MM.1S (cell line): ENCODE results near the gene ZNF506.
"Not testable (repeated sequence)": the region's sequence is repeated elsewhere in the genome, so short reads cannot be mapped to it uniquely, and the experiment has no call there.

Experiments used
- DNase-seq: peaks from one replicate; pipeline ENCODE4 v3.0.0-alpha.2; 2015
- H2AFZ ChIP-seq: fragments of 300-600 bp; sonication (generic); 2 replicates; pipeline ENCODE4 v1.6.0; 2016; ENCODE audit warnings: antibody characterized with exemption, low read length
- H3F3A ChIP-seq: fragments of 300-600 bp; sonication (generic); 2 replicates; pipeline ENCODE4 v1.6.1; 2016; ENCODE audit warnings: mild to moderate bottlenecking, antibody characterized with exemption, low read length, moderate library complexity, mixed read lengths; ENCODE audit not compliant: insufficient read depth
- H3K27ac ChIP-seq: fragments of 300-600 bp; sonication (generic); 2 replicates; pipeline ENCODE4 v1.5.1; 2016; ENCODE audit warnings: mild to moderate bottlenecking, low read length
- H3K27me3 ChIP-seq: fragments of 300-600 bp; sonication (generic); replicated peaks from 2 replicates; pipeline ENCODE4 v1.6.0; 2016; ENCODE audit warnings: low read length; ENCODE audit not compliant: insufficient read depth
- H3K36me3 ChIP-seq: fragments of 300-600 bp; sonication (generic); replicated peaks from 2 replicates; pipeline ENCODE4 v1.6.1; 2016; ENCODE audit warnings: mild to moderate bottlenecking, low read length, mixed read lengths; ENCODE audit not compliant: insufficient read depth
- H3K4me1 ChIP-seq: fragments of 300-600 bp; sonication (generic); 2 replicates; pipeline ENCODE4 v1.6.1; 2016; ENCODE audit warnings: low read length, mixed read lengths
- H3K4me2 ChIP-seq: fragments of 300-600 bp; sonication (generic); 2 replicates; pipeline ENCODE4 v1.6.0; 2016; ENCODE audit warnings: low read depth, low read length
- H3K4me3 ChIP-seq: fragments of 300-600 bp; sonication (generic); 2 replicates; pipeline ENCODE4 v1.5.1; 2016; ENCODE audit warnings: low read length, mixed read lengths
- H3K79me2 ChIP-seq: fragments of 300-600 bp; sonication (generic); 2 replicates; pipeline ENCODE4 v1.6.1; 2016; ENCODE audit warnings: mixed run types, low read length, mixed read lengths
- H3K9ac ChIP-seq: fragments of 300-600 bp; sonication (generic); 2 replicates; pipeline ENCODE4 v1.6.1; 2016; ENCODE audit warnings: low read length, mixed read lengths
- H3K9me2 ChIP-seq: fragments of 300-600 bp; sonication (generic); replicated peaks from 2 replicates; pipeline ENCODE4 v1.6.1; 2016; ENCODE audit warnings: mild to moderate bottlenecking, low read length, mixed read lengths; ENCODE audit not compliant: insufficient read depth
- H3K9me3 ChIP-seq: fragments of 300-600 bp; sonication (generic); replicated peaks from 2 replicates; pipeline ENCODE4 v1.6.1; 2016; ENCODE audit warnings: mild to moderate bottlenecking, low read length, mixed read lengths; ENCODE audit not compliant: insufficient read depth
- H4K20me1 ChIP-seq: fragments of 300-600 bp; sonication (generic); 2 replicates; pipeline ENCODE4 v1.6.1; 2016; ENCODE audit warnings: mild to moderate bottlenecking, low read length, moderate library complexity, mixed read lengths; ENCODE audit not compliant: insufficient read depth
- EZH2 ChIP-seq: fragments of 300-600 bp; sonication (generic); optimal IDR thresholded peaks from 2 replicates; pipeline ENCODE3; 2017; ENCODE audit warnings: low read depth, mild to moderate bottlenecking, antibody characterized with exemption, low read length, mixed read lengths
- EZH2phosphoT487 ChIP-seq: fragments of 300-600 bp; sonication (generic); IDR thresholded peaks from 2 replicates; pipeline ENCODE4 v1.6.1; 2018; ENCODE audit warnings: antibody characterized with exemption, low read length
- TF ChIP-seq, protein P1 (sequence below): fragments of 300-600 bp; sonication (generic); IDR thresholded peaks from 2 replicates; pipeline ENCODE4 v1.5.1; 2016; ENCODE audit warnings: antibody characterized with exemption, low read length, mixed read lengths

ZNF506 gene

DNA sequence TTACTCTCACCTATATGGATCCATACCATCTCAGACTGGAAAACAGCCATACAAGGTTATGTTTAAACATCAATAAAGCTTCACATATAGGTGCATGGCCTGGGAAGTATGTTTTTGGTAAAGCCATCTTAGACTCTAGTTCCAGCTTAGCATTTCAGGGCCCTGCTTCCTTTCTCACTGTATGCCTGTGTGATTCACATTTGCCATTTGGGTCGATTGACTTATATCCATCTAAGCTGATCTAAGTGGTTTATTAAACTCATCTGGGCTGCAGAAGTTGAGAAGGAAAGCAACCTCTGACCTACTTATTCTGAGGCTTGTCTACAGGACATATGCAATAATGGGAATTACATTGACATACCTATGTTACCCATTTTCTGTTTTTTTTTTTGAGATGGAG is 33.5 kb downstream of the ZNF506 start:
- Histone ChIP-seq H3K4me1 (no peaks in the 10 kb centered on the region), H3K36me3 (no peaks in the 10 kb centered on the region), H4K20me1 (no peaks in the 10 kb centered on the region), H3K79me2 (no peaks in the 10 kb centered on the region), H3K27me3 (no peaks in the 10 kb centered on the region), H3F3A (no peaks in the 10 kb centered on the region), H3K9me2 (no peaks in the 10 kb centered on the region), H3K4me2 (no peak overlapping the region), H3K27ac (no peak overlapping the region), H3K9me3 (no peaks in the 10 kb centered on the region), H2AFZ (no peak overlapping the region), H3K4me3 (no peak overlapping the region), H3K9ac (no peak overlapping the region)
- no peak for DNase-seq
- TF ChIP-seq EZH2 = no peak
- no peak for TF ChIP-seq EZH2phosphoT487
- TF ChIP-seq, protein P1, sequence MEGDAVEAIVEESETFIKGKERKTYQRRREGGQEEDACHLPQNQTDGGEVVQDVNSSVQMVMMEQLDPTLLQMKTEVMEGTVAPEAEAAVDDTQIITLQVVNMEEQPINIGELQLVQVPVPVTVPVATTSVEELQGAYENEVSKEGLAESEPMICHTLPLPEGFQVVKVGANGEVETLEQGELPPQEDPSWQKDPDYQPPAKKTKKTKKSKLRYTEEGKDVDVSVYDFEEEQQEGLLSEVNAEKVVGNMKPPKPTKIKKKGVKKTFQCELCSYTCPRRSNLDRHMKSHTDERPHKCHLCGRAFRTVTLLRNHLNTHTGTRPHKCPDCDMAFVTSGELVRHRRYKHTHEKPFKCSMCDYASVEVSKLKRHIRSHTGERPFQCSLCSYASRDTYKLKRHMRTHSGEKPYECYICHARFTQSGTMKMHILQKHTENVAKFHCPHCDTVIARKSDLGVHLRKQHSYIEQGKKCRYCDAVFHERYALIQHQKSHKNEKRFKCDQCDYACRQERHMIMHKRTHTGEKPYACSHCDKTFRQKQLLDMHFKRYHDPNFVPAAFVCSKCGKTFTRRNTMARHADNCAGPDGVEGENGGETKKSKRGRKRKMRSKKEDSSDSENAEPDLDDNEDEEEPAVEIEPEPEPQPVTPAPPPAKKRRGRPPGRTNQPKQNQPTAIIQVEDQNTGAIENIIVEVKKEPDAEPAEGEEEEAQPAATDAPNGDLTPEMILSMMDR = no peak

DNA sequence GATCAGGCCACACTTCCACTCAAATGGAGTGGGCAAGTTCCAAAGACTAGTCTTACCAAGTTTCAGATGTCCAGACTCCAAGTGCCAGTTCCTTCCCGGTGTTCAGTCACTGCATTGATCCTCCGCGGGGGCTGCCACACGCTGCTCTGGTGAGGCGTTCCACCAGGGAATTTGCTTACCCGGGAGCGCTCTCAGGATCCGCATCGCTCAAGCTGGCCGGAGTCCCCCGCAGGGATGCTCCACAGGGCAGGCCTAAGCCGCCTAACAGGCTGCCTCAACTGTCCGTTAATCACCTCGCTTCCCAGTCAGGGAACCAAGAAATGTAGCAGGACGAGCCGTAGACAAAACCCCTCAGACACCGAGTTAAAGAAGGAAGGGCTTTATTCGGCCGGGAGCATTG is 36.1 kb downstream of the ZNF506 start:
- not testable (repeated sequence) for H3K79me2 ChIP-seq, H3K9me3 ChIP-seq, H3K27ac ChIP-seq, DNase-seq, H3K4me2 ChIP-seq, H3F3A ChIP-seq, H3K27me3 ChIP-seq, H2AFZ ChIP-seq, H4K20me1 ChIP-seq, H3K4me3 ChIP-seq, H3K36me3 ChIP-seq, H3K9ac ChIP-seq, H3K4me1 ChIP-seq, H3K9me2 ChIP-seq

DNA sequence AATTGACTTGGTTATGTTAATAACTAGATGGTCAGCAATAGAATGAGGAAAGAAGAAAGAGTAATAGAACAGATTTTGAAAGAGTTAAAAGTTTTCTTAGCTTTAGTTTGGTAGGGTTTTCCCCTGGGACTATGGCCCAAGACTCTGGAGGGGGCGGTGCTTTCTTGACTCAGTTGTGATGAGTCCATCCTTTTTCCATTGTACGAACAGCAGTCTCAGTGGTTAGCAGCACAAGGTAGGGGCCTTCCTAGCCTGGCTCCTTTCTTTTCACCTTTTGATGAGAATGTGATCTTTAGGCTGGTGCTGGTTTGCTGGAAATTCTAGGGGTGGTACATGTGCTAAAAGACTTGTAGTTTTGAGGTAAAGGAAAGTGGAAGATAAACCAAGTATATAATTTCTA is 38.8 kb downstream of the ZNF506 start:
- Histone ChIP-seq H3K36me3 (no peaks in the 10 kb centered on the region), H3K27me3 (no peaks in the 10 kb centered on the region), H3K9me3 (no peaks in the 10 kb centered on the region), H3K4me3 (no peak overlapping the region), H2AFZ (no peak overlapping the region), H3K9me2 (no peaks in the 10 kb centered on the region), H3K9ac (no peak overlapping the region), H3K4me1 (no peaks in the 10 kb centered on the region), H3K27ac (no peak overlapping the region), H4K20me1 (no peaks in the 10 kb centered on the region), H3K4me2 (no peak overlapping the region), H3F3A (no peaks in the 10 kb centered on the region), H3K79me2 (0 out of 2 replicates have a peak, but pooled peaks cover 4% of the 10 kb centered on the region)
- TF ChIP-seq EZH2phosphoT487 (no peak), EZH2 (no peak)
- TF ChIP-seq, protein P1 = no peak
- no peak for DNase-seq

DNA sequence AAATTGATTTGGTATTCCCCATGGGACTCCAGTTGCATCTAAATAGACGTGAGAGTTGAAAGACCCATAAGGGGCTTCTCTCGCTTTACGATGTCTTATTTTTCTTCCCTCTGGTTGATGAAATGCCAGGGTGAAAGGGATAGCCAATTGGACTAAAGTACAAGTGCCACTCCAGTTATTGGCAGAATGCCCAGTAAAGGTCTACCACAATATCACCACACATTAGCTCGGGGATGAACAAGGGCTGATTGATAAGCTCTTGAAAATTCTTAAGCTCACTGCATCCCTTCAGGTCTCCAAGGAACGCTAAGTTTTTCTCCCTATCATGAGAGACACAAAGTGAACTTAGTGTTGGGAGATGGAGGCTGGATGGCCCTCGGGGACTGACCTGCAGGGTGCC is 39.8 kb downstream of the ZNF506 start:
- H3K4me2 ChIP-seq = not testable (repeated sequence)

More for the DNA sequence above, 39.8 kb downstream of the ZNF506 start:
- not testable (repeated sequence) for H3K4me1 ChIP-seq, H3K27ac ChIP-seq, H3F3A ChIP-seq, DNase-seq, H3K4me3 ChIP-seq, H3K36me3 ChIP-seq, H2AFZ ChIP-seq, H3K9ac ChIP-seq, H4K20me1 ChIP-seq, H3K27me3 ChIP-seq, H3K9me3 ChIP-seq, H3K9me2 ChIP-seq
- peaks cover 12% of the 10 kb centered on the region for H3K79me2 ChIP-seq
